SK-N-SH (cell line): ENCODE measurements around the gene RAD21L1. TPM values are rescaled to one million over a fixed set of nuclear protein-coding genes. Genes with fewer than 3 reads are reported as not detected.
A peak's percentile ranks its signal among the peaks of the same experiment; 100 is the strongest.

ENCODE experiments used
- CTCF ChIA-PET: fragments of 300-600, 350-600 bp; formaldehyde crosslinking; extraction: SDS; loops from one replicate; lab custom pipeline; 2021; lab: Yijun Ruan, JAX
- POLR2A ChIA-PET: fragments of 350-600 bp; sonication (Branson Sonifier 250); formaldehyde crosslinking; extraction: SDS; loops from one replicate; lab custom pipeline; 2020; ENCODE audit warnings: antibody characterized with exemption, inconsistent platforms; lab: Yijun Ruan, JAX
- DNase-seq: peaks from one replicate; pipeline ENCODE4 v3.0.0; 2012
- H2AFZ ChIP-seq: fragments of 200-600 bp; sonication (generic); 2 replicates; pipeline ENCODE4 v1.8.1; 2016; ENCODE audit warnings: antibody characterized with exemption, mild to moderate bottlenecking, low read depth
- H3F3A ChIP-seq: fragments of 200-600 bp; sonication (generic); replicated peaks from 2 replicates; pipeline ENCODE3; 2016; ENCODE audit warnings: antibody characterized with exemption, mild to moderate bottlenecking; ENCODE audit not compliant: insufficient read depth
- H3K27ac ChIP-seq, 2 experiments: fragments of 200-500 bp in 1 of 2; fragments of 200-600 bp in 1 of 2; sonication (Bioruptor generic) in 1 of 2; sonication (generic), shearing (Covaris generic) in 1 of 2; 2 replicates each; pipeline versions ENCODE4 v1.5.1 to v1.6.1; 2014 to 2016; ENCODE audit warnings: low read depth in 2 of 2, inconsistent platforms in 1 of 2, low read length in 1 of 2, mild to moderate bottlenecking in 1 of 2, mixed read lengths in 1 of 2
- H3K27me3 ChIP-seq: fragments of 200-600 bp; sonication (generic), shearing (Covaris generic); 2 replicates; pipeline ENCODE4 v1.6.1; 2016; ENCODE audit warnings: mixed run types; ENCODE audit not compliant: insufficient read depth
- H3K36me3 ChIP-seq, 2 experiments: fragments of 200-500 bp in 1 of 2; fragments of 200-600 bp in 1 of 2; sonication (Bioruptor generic) in 1 of 2; sonication (generic) in 1 of 2; replicated peaks in 1 of 2; 2 replicates each; pipeline versions ENCODE3 to v1.5.1; 2014 to 2016; ENCODE audit warnings: low read length in 1 of 2, mild to moderate bottlenecking in 1 of 2; ENCODE audit not compliant: insufficient read depth in 2 of 2, control insufficient read depth in 1 of 2
- H3K4me1 ChIP-seq, 2 experiments: fragments of 200-500 bp in 1 of 2; fragments of 200-600 bp in 1 of 2; sonication (Bioruptor generic) in 1 of 2; sonication (generic), shearing (Covaris generic) in 1 of 2; 2 replicates each; pipeline versions ENCODE4 v1.5.1 to v1.6.1; 2014 to 2016; ENCODE audit warnings: low read depth in 1 of 2, low read length in 1 of 2, mixed run types in 1 of 2; ENCODE audit not compliant: insufficient read depth in 2 of 2, control insufficient read depth in 1 of 2
- H3K4me2 ChIP-seq: fragments of 200-600 bp; sonication (generic), shearing (Covaris generic); 2 replicates; pipeline ENCODE4 v1.6.1; 2017; ENCODE audit warnings: mixed run types
- H3K4me3 ChIP-seq, 2 experiments: fragments of 200-500 bp in 1 of 2; fragments of 200-600 bp in 1 of 2; sonication (Bioruptor generic) in 1 of 2; sonication (generic), shearing (Covaris generic) in 1 of 2; 2 replicates each; pipeline versions ENCODE4 v1.5.1 to v1.8.1; 2014 to 2016; ENCODE audit warnings: low read depth in 2 of 2, inconsistent platforms in 1 of 2, low read length in 1 of 2, mild to moderate bottlenecking in 1 of 2, mixed read lengths in 1 of 2, moderate library complexity in 1 of 2
- H3K79me2 ChIP-seq: fragments of 200-600 bp; sonication (generic); 2 replicates; pipeline ENCODE4 v1.8.1; 2017; ENCODE audit warnings: mild to moderate bottlenecking; ENCODE audit not compliant: insufficient read depth
- H3K9ac ChIP-seq: fragments of 200-600 bp; sonication (generic); 2 replicates; pipeline ENCODE4 v1.6.1; 2017; ENCODE audit warnings: mixed run types
- H3K9me2 ChIP-seq: fragments of 200-600 bp; sonication (generic); 2 replicates; pipeline ENCODE4 v1.6.1; 2017; ENCODE audit warnings: mixed run types
- H3K9me3 ChIP-seq: fragments of 200-600 bp; sonication (generic); 2 replicates; pipeline ENCODE4 v1.6.1; 2017; ENCODE audit warnings: mixed run types, mild to moderate bottlenecking, moderate library complexity
- H4K20me1 ChIP-seq: fragments of 200-600 bp; sonication (generic); 2 replicates; pipeline ENCODE4 v1.6.1; 2017; ENCODE audit warnings: mild to moderate bottlenecking, mixed run types; ENCODE audit not compliant: insufficient read depth
- ELF1 ChIP-seq: IDR thresholded peaks from 2 replicates; pipeline ENCODE4 v1.4.0; 2012
- FOSL2 ChIP-seq: IDR thresholded peaks from 2 replicates; pipeline ENCODE4 v1.4.0; 2012; ENCODE audit warnings: low read depth, mild to moderate bottlenecking, moderate library complexity, borderline replicate concordance
- GABPA ChIP-seq: IDR thresholded peaks from 2 replicates; pipeline ENCODE4 v1.4.0; 2012; ENCODE audit warnings: low read depth, mild to moderate bottlenecking
- GATA2 ChIP-seq: sonication (generic); formaldehyde crosslinking; IDR thresholded peaks from 2 replicates; pipeline ENCODE4 v1.5.0; 2020; ENCODE audit warnings: mild to moderate bottlenecking, missing genetic modification reagents
- MAX ChIP-seq: IDR thresholded peaks from 2 replicates; pipeline ENCODE4 v1.4.0; 2012; ENCODE audit warnings: low read depth
- NRF1 ChIP-seq: IDR thresholded peaks from 2 replicates; pipeline ENCODE4 v1.6.1; 2012; ENCODE audit warnings: low read depth, mild to moderate bottlenecking, low read length
- PBX3 ChIP-seq: IDR thresholded peaks from 2 replicates; pipeline ENCODE4; 2012
- RCOR1 ChIP-seq: fragments of 150-350 bp; IDR thresholded peaks from 2 replicates; pipeline ENCODE4 v1.6.1; 2017; ENCODE audit warnings: antibody characterized with exemption, low read length
- RFX5 ChIP-seq: IDR thresholded peaks from 2 replicates; pipeline ENCODE4 v1.6.1; 2012; ENCODE audit warnings: mild to moderate bottlenecking, improper control_type of control experiment, low read length
- RXRA ChIP-seq: IDR thresholded peaks from 2 replicates; pipeline ENCODE4 v1.4.0; 2012; ENCODE audit warnings: low read depth, mild to moderate bottlenecking, borderline replicate concordance
- SIN3A ChIP-seq: IDR thresholded peaks from 2 replicates; pipeline ENCODE4 v1.6.1; 2012; ENCODE audit warnings: low read depth, mild to moderate bottlenecking, low read length, moderate library complexity, borderline replicate concordance
- USF1 ChIP-seq: IDR thresholded peaks from 2 replicates; pipeline ENCODE4 v1.4.0; 2012; ENCODE audit warnings: low read depth, borderline replicate concordance
- WGBS: methylation state at CpG from one replicate; pipeline ENCODE4 v1.1.6; 2017; ENCODE audit warnings: low lambda C conversion rate; 5-methylcytosine and 5-hydroxymethylcytosine counted together
- polyA plus RNA-seq, 3 experiments: library from polyadenylated mRNA; depleted of rRNA; stranded (reverse); fragments of >200 nt; gene quantifications; 2 replicates each; pipeline ENCODE4 v1.2.3, GENCODE V29; 2012

Gene RAD21L1
- polyA plus RNA-seq, 1 of the 3 experiments (the other 2 are of a cell fraction), result 0.03 TPM

GRCh38 chr20:1265226-1265915 lies 39.5 kb downstream of the RAD21L1 start (continued):
- TF ChIP-seq RFX5, result no peak

GRCh38 chr20:1265916-1266166 lies 40.0 kb downstream of the RAD21L1 start:
- Histone ChIP-seq H2AFZ (peak overlapping the region; percentile 85), H3K27ac (peak overlapping the region; percentile 47 to 62; a peak in 2 of 4 replicates), H3K9me2 (no peaks in the 10 kb centered on the region), H3K4me3 (peak overlapping the region; percentile 81 to 84), H4K20me1 (no peaks in the 10 kb centered on the region), H3K9ac (peak overlapping the region; percentile 57), H3K79me2 (no peaks in the 10 kb centered on the region; the same call in 1 of the 2 replicates), H3K4me2 (peak overlapping the region; percentile 95), H3K36me3 (peaks cover 0 to 4% of the 10 kb centered on the region in 2 experiments), H3F3A (peaks cover 3% of the 10 kb centered on the region), H3K27me3 (no peaks in the 10 kb centered on the region), H3K9me3 (0 out of 2 replicates have a peak, but pooled peaks cover 5% of the 10 kb centered on the region), H3K4me1 (peaks cover 4 to 15% of the 10 kb centered on the region in 2 experiments; a peak in 2 of 4 replicates)
- TF ChIP-seq RXRA, result no peak
- peak; percentile 55; the same call in 1 of the 2 replicates for TF ChIP-seq MAX
- no peak for TF ChIP-seq SIN3A
- TF ChIP-seq ELF1, result no peak
- TF ChIP-seq FOSL2, result no peak
- peak; percentile 47; the same call in 1 of the 2 replicates for TF ChIP-seq RCOR1
- no peak for TF ChIP-seq GABPA
- TF ChIP-seq PBX3, result no peak
- no peak for TF ChIP-seq USF1
- no peak for TF ChIP-seq NRF1
- TF ChIP-seq GATA2 (CRISPR knock-in tag), result no peak
- ChIA-PET CTCF (interaction anchor here (0.9 to 1.8 kb wide), 5 partner anchors 9 to 17 kb away, joined by 3 to 7 read pairs (median 5); no protein-coding TSS in a partner anchor), POLR2A (no interaction called here)
- no peak for DNase-seq
- 8% methylated on average over 8 of the region's 10 CpGs for WGBS
